HG03342 (cell line): ENCODE results near the gene FGD5.

ENCODE experiments used
- ATAC-seq: cut with Tn5 transposase; IDR thresholded peaks from one replicate; pipeline ENCODE4 v1.9.1; 2021; ENCODE audit warnings: mild to moderate bottlenecking, moderate library complexity; ENCODE audit not compliant: unreplicated experiment

The FGD5 gene

GRCh38 chr3:14871456-14872200 lies 52.9 kb downstream of the FGD5 start:
- no peak for ATAC-seq

- no peak for ATAC-seq
These were observed 53.9 kb downstream of the FGD5 start for GRCh38 chr3:14872706-14873105.

GRCh38 chr3:14874784-14875183 lies 56.0 kb downstream of the FGD5 start:
- no peak for ATAC-seq

- no peak for ATAC-seq
These were observed 56.8 kb downstream of the FGD5 start for GRCh38 chr3:14875411-14876175.

- no peak for ATAC-seq
These were observed 58.2 kb downstream of the FGD5 start for GRCh38 chr3:14876921-14877333.

GRCh38 chr3:14877469-14877868 lies 58.7 kb downstream of the FGD5 start:
- ATAC-seq = no peak

GRCh38 chr3:14879211-14879874 lies 60.6 kb downstream of the FGD5 start:
- ATAC-seq = no peak

- no peak for ATAC-seq
These were observed 61.8 kb downstream of the FGD5 start for GRCh38 chr3:14880447-14881106.

GRCh38 chr3:14883226-14883625 lies 64.5 kb downstream of the FGD5 start:
- ATAC-seq = no peak

- ATAC-seq = no peak
These were observed 65.9 kb downstream of the FGD5 start for GRCh38 chr3:14884665-14885064.

GRCh38 chr3:14885307-14885706 lies 66.5 kb downstream of the FGD5 start:
- no peak for ATAC-seq

GRCh38 chr3:14886101-14886500 lies 67.3 kb downstream of the FGD5 start:
- no peak for ATAC-seq

GRCh38 chr3:14889205-14889604 lies 70.4 kb downstream of the FGD5 start:
- no peak for ATAC-seq

- no peak for ATAC-seq
These were observed 71.2 kb downstream of the FGD5 start for GRCh38 chr3:14889943-14890342.

- no peak for ATAC-seq
These were observed 71.7 kb downstream of the FGD5 start for GRCh38 chr3:14890476-14890875.

- no peak for ATAC-seq
These were observed 72.7 kb downstream of the FGD5 start for GRCh38 chr3:14891135-14892132.

- no peak for ATAC-seq
These were observed 73.5 kb downstream of the FGD5 start for GRCh38 chr3:14892226-14892625.

GRCh38 chr3:14894085-14894484 lies 75.3 kb downstream of the FGD5 start:
- no peak for ATAC-seq

- no peak for ATAC-seq
These were observed 78.5 kb downstream of the FGD5 start for GRCh38 chr3:14897266-14897665.

GRCh38 chr3:14898929-14899328 lies 80.2 kb downstream of the FGD5 start:
- no peak for ATAC-seq
